Measurements from ENCODE around the gene ZNF746.

ZNF746 gene

DNA sequence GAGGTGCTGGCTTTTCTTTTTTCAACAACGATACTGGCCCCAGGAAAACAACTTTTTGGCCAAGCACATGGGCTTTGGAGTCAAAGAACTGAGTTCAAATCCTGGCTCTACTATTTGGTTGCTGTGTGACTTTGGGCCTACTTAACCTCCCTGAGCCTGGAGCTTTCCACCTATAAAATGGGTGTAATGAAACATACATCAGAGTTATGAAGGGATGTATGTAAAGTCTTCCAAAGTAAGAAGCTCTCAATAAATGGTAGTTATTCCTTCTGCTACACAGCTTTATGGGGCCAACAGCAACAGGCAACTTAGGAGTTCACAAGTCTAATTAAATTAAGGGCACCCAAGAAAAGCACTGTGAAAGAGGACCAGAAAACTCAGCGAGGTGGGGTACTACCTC is 69.7 kb downstream of the ZNF746 start:
- no peak for DNase-seq (ENCODE audit: low read depth)

DNA sequence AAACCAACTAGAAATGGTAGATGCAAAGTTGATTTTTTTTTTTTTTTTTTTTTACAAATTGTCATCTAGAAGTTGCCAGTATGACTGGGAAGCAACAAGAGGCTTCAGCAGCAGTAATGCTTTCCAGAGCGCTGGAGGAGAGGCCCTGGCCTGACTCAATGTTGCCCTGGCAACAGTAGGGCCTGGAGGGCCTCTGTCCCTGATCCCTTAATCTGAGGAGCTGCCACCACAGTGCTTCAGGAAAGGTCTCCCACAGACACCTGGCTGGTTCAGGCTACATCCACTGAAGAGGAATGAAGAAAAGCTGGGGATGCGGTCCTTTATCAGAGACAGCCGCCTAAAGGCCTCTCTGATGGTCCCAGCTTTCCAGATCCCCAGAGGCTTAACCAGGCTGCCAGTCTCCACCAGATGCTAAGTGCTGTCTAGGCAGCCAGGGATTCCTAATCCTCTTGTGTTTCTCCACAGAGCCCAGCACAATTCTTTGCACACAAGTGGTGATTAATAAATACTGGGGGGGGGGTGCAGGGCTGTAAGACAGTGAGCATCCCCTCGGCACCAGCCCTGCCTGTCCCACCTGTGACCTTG is 70.4 kb downstream of the ZNF746 start:
- DNase-seq (ENCODE audit: low read depth): no peak

DNA sequence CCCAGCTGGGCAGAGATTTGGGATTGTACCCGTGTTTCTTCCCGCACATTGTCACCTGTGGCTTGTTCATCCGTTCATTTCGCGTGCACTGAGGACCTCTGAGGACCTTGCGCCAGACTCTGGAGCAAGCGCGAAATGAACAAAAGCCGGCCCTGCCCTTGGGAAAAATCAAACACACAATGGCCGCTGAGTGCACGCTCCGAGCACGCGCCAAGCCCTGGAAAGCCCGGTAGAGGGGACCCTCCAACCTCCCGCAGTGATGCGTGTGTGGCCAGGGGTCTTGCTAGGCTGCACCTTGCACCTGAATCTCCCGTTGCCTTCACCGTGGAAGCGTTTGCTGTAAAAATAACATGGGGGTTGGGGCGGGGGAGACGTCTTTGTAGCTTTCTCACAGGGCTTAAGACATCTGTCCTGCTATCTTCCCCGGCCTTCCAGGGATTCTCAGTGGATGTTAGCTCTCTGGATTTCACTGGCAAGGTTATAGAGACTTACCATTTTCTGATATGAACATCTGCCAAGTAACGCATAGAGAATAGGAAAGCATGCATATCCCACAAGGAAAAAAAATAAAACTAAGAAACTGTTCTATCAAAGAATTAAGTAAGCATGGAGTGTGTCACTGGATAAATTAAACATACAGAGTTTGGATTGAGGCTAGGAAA is 74.0 kb downstream of the ZNF746 start:
- no peak for DNase-seq (ENCODE audit: low read depth)

- no peak for DNase-seq (ENCODE audit: low read depth)
Observed at GRCh38 chr7:149422914-149423301, 74.7 kb downstream of the ZNF746 start.

Measured in stromal cell of bone marrow (primary cell).